Measurements from ENCODE around the gene OPN3. TPM values are rescaled to one million over a fixed set of nuclear protein-coding genes. Genes with fewer than 3 reads are reported as not detected.

OPN3 gene
- total RNA-seq, 1 experiment from 2014 or later, result 7.8 TPM

- no peak for TF ChIP-seq CTCF (IDR thresholded peaks at IDR 0.05; ENCODE audit: insufficient read depth in 1 of 2, low read depth in 1 of 2, low read length in 1 of 2, severe bottlenecking in 1 of 2, unreplicated experiment in 1 of 2)
- intact Hi-C loops (cut with micrococcal nuclease; ENCODE audit: unreplicated experiment), result no loop called here
- DNase-seq, result no peak
- Mint-ChIP-seq H3K4me3 (ENCODE audit: unreplicated experiment) (no peak overlapping the region), H3K27me3 (ENCODE audit: insufficient read depth, unreplicated experiment) (peaks cover 10% of the 10 kb centered on the region), H3K4me1 (ENCODE audit: low read depth, unreplicated experiment) (no peaks in the 10 kb centered on the region), H3K27ac (ENCODE audit: unreplicated experiment) (no peak overlapping the region), H3K9me3 (ENCODE audit: unreplicated experiment) (no peaks in the 10 kb centered on the region), H3K36me3 (ENCODE audit: insufficient read depth, unreplicated experiment) (no peaks in the 10 kb centered on the region)
- Histone ChIP-seq H3K27me3 (replicated peaks; ENCODE audit: control insufficient read depth, insufficient read depth, low read length) (no peaks in the 10 kb centered on the region), H3K36me3 (ENCODE audit: control insufficient read depth, insufficient read depth, low read length) (no peaks in the 10 kb centered on the region), H3K4me1 (no peaks in the 10 kb centered on the region), H3K4me3 (ENCODE audit: low read depth, low read length) (no peak overlapping the region), H3K9me3 (no peaks in the 10 kb centered on the region)
- POLR2A ChIA-PET, result no interaction called here
- CTCF ChIA-PET, result no interaction called here
- no TSS peak for BruUV-seq (replicated peaks)
These were observed 66.0 kb downstream of the OPN3 start for GRCh38 chr1:241574154-241574553.

GRCh38 chr1:241569848-241570247 is 70.3 kb downstream of the OPN3 start:
- no peaks in the 10 kb centered on the region for H3K9me3 Mint-ChIP-seq (ENCODE audit: unreplicated experiment)
- H3K4me1 Mint-ChIP-seq (ENCODE audit: low read depth, unreplicated experiment), result no peaks in the 10 kb centered on the region

GRCh38 chr1:241560849-241561187 is 79.4 kb downstream of the OPN3 start:
- Mint-ChIP-seq H3K27me3 (ENCODE audit: insufficient read depth, unreplicated experiment) (peaks cover 8% of the 10 kb centered on the region), H3K9me3 (ENCODE audit: unreplicated experiment) (no peaks in the 10 kb centered on the region)
- CTCF ChIA-PET, result no interaction called here

More at GRCh38 chr1:241569848-241570247, 70.3 kb downstream of the OPN3 start:
- Mint-ChIP-seq H3K27me3 (ENCODE audit: insufficient read depth, unreplicated experiment) (peaks cover 8% of the 10 kb centered on the region), H3K36me3 (ENCODE audit: insufficient read depth, unreplicated experiment) (no peaks in the 10 kb centered on the region), H3K4me3 (ENCODE audit: unreplicated experiment) (no peak overlapping the region), H3K27ac (ENCODE audit: unreplicated experiment) (no peak overlapping the region)
- Histone ChIP-seq H3K9me3 (no peaks in the 10 kb centered on the region), H3K36me3 (ENCODE audit: control insufficient read depth, insufficient read depth, low read length) (no peaks in the 10 kb centered on the region), H3K4me1 (no peaks in the 10 kb centered on the region), H3K4me3 (ENCODE audit: low read depth, low read length) (no peak overlapping the region), H3K27me3 (replicated peaks; ENCODE audit: control insufficient read depth, insufficient read depth, low read length) (no peaks in the 10 kb centered on the region)
- TF ChIP-seq CTCF (IDR thresholded peaks at IDR 0.05; ENCODE audit: insufficient read depth in 1 of 2, low read depth in 1 of 2, low read length in 1 of 2, severe bottlenecking in 1 of 2, unreplicated experiment in 1 of 2), result no peak
- ChIA-PET CTCF (no interaction called here), POLR2A (no interaction called here)
- BruUV-seq (replicated peaks), result no TSS peak
- intact Hi-C loops (cut with micrococcal nuclease; ENCODE audit: unreplicated experiment), result no loop called here
- DNase-seq, result no peak

More at GRCh38 chr1:241560849-241561187, 79.4 kb downstream of the OPN3 start:
- Histone ChIP-seq H3K4me1 (no peaks in the 10 kb centered on the region), H3K4me3 (ENCODE audit: low read depth, low read length) (no peak overlapping the region), H3K36me3 (ENCODE audit: control insufficient read depth, insufficient read depth, low read length) (no peaks in the 10 kb centered on the region), H3K27me3 (replicated peaks; ENCODE audit: control insufficient read depth, insufficient read depth, low read length) (no peaks in the 10 kb centered on the region), H3K9me3 (no peaks in the 10 kb centered on the region)
- BruUV-seq (replicated peaks), result no TSS peak
- no peak for TF ChIP-seq CTCF (IDR thresholded peaks at IDR 0.05; ENCODE audit: insufficient read depth in 1 of 2, low read depth in 1 of 2, low read length in 1 of 2, severe bottlenecking in 1 of 2, unreplicated experiment in 1 of 2)
- no peak overlapping the region for H3K27ac Mint-ChIP-seq (ENCODE audit: unreplicated experiment)
- DNase-seq, result no peak
- H3K4me3 Mint-ChIP-seq (ENCODE audit: unreplicated experiment), result no peak overlapping the region
- POLR2A ChIA-PET, result no interaction called here
- intact Hi-C loops (cut with micrococcal nuclease; ENCODE audit: unreplicated experiment), result no loop called here
- H3K36me3 Mint-ChIP-seq (ENCODE audit: insufficient read depth, unreplicated experiment), result no peaks in the 10 kb centered on the region
- no peaks in the 10 kb centered on the region for H3K4me1 Mint-ChIP-seq (ENCODE audit: low read depth, unreplicated experiment)
